ENCODE measurements around the gene ABCD4. TPM values are rescaled to one million over a fixed set of nuclear protein-coding genes. Genes with fewer than 3 reads are reported as not detected.

Gene ABCD4
- total RNA-seq, 1 experiment from 2014 or later, result 45.3 TPM

DNA sequence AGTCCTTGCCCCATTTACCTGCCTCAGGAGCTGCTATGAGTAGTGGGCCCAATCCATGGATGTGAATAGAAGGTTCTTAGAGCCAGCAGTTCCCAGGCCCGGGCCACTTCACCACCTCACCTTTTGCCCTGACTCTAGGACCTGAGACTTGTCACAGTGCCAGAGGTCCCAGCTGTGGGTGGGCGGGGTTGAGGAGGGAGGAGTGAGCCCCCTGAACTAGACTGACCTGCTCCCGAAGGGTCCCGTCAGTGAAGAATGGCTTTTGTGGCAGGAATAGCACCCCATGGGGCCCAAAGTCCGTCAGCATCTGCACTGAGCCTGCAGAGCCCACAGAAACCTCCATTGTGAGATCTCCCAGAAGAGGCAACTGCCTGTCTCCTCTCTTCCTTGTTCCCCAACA is 12.9 kb downstream of the ABCD4 start:
- ChIA-PET CTCF (no interaction called here), RAD21 (ENCODE audit: low non-redundant PET in 1 of 2, low total read pairs in 2 of 2, uncharacterized antibody in 2 of 2, unreplicated experiment in 2 of 2) (no interaction called here), POLR2A (no interaction called here)
- H3K79me2 ChIP-seq (ENCODE audit: insufficient read depth, low read length), result no peaks in the 10 kb centered on the region
- H2AFZ ChIP-seq (ENCODE audit: low read depth, low read length, poor library complexity, severe bottlenecking), result no peak overlapping the region
- H3K27ac ChIP-seq (ENCODE audit: low read depth, low read length), result no peak overlapping the region
- H3K36me3 ChIP-seq (ENCODE audit: control insufficient read depth in 1 of 2, insufficient read depth in 2 of 2, low read length in 2 of 2), result peaks cover 6 to 35% of the 10 kb centered on the region in 2 experiments; a peak in 3 of 4 replicates
- intact Hi-C loops (cut with micrococcal nuclease), result no loop called here
- H3K9me3 ChIP-seq (ENCODE audit: control insufficient read depth in 1 of 2, insufficient read depth in 1 of 2, low read depth in 1 of 2, low read length in 2 of 2), result no peaks in the 10 kb centered on the region
- H3K4me1 ChIP-seq (ENCODE audit: control insufficient read depth in 1 of 2, insufficient read depth in 2 of 2, low read length in 2 of 2), result peaks cover 0 to 17% of the 10 kb centered on the region in 2 experiments; a peak in 2 of 4 replicates
- no peaks in the 10 kb centered on the region for H4K20me1 ChIP-seq (ENCODE audit: insufficient read depth)
- H3K27me3 ChIP-seq (ENCODE audit: insufficient read depth, low read length), result no peaks in the 10 kb centered on the region
- no peak for ATAC-seq
- H3K9ac ChIP-seq (ENCODE audit: low read length), result no peak overlapping the region
- no peak for DNase-seq (ENCODE audit: low read depth, low spot score)
- BruUV-seq (replicated peaks), result no TSS peak
- H3K4me2 ChIP-seq (ENCODE audit: low read length), result no peak overlapping the region
- TF ChIP-seq, protein P1, sequence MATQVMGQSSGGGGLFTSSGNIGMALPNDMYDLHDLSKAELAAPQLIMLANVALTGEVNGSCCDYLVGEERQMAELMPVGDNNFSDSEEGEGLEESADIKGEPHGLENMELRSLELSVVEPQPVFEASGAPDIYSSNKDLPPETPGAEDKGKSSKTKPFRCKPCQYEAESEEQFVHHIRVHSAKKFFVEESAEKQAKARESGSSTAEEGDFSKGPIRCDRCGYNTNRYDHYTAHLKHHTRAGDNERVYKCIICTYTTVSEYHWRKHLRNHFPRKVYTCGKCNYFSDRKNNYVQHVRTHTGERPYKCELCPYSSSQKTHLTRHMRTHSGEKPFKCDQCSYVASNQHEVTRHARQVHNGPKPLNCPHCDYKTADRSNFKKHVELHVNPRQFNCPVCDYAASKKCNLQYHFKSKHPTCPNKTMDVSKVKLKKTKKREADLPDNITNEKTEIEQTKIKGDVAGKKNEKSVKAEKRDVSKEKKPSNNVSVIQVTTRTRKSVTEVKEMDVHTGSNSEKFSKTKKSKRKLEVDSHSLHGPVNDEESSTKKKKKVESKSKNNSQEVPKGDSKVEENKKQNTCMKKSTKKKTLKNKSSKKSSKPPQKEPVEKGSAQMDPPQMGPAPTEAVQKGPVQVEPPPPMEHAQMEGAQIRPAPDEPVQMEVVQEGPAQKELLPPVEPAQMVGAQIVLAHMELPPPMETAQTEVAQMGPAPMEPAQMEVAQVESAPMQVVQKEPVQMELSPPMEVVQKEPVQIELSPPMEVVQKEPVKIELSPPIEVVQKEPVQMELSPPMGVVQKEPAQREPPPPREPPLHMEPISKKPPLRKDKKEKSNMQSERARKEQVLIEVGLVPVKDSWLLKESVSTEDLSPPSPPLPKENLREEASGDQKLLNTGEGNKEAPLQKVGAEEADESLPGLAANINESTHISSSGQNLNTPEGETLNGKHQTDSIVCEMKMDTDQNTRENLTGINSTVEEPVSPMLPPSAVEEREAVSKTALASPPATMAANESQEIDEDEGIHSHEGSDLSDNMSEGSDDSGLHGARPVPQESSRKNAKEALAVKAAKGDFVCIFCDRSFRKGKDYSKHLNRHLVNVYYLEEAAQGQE (IDR thresholded peaks at IDR 0.05; ENCODE audit: low read depth), result no peak
- TF ChIP-seq SP1 (IDR thresholded peaks at IDR 0.05; ENCODE audit: low read depth) (no peak), FOSL1 (IDR thresholded peaks at IDR 0.05; ENCODE audit: low read depth) (no peak), SRF (IDR thresholded peaks at IDR 0.05; ENCODE audit: low read depth) (no peak), ZNF274 (IDR thresholded peaks at IDR 0.05; ENCODE audit: low read depth, low read length) (no peak), RAD21 (IDR thresholded peaks at IDR 0.05; ENCODE audit: low read depth) (no peak), TCF7L2 (IDR thresholded peaks at IDR 0.05; ENCODE audit: borderline replicate concordance, extremely low read depth, insufficient read depth, insufficient read length) (no peak), SIN3A (IDR thresholded peaks at IDR 0.05; ENCODE audit: low read depth) (no peak), EZH2 (IDR thresholded peaks at IDR 0.05) (no peak), POLR2AphosphoS5 (IDR thresholded peaks at IDR 0.05; ENCODE audit: low read depth, low read length) (no peak), EZH2phosphoT487 (IDR thresholded peaks at IDR 0.05; ENCODE audit: borderline replicate concordance) (no peak), ZFX (IDR thresholded peaks at IDR 0.05) (no peak), POLR2A (IDR thresholded peaks at IDR 0.05; ENCODE audit: borderline replicate concordance, extremely low read depth, insufficient read depth, insufficient read length) (no peak), ELF1 (IDR thresholded peaks at IDR 0.05; ENCODE audit: borderline replicate concordance, low read depth) (no peak)
- TF ChIP-seq, protein P2, sequence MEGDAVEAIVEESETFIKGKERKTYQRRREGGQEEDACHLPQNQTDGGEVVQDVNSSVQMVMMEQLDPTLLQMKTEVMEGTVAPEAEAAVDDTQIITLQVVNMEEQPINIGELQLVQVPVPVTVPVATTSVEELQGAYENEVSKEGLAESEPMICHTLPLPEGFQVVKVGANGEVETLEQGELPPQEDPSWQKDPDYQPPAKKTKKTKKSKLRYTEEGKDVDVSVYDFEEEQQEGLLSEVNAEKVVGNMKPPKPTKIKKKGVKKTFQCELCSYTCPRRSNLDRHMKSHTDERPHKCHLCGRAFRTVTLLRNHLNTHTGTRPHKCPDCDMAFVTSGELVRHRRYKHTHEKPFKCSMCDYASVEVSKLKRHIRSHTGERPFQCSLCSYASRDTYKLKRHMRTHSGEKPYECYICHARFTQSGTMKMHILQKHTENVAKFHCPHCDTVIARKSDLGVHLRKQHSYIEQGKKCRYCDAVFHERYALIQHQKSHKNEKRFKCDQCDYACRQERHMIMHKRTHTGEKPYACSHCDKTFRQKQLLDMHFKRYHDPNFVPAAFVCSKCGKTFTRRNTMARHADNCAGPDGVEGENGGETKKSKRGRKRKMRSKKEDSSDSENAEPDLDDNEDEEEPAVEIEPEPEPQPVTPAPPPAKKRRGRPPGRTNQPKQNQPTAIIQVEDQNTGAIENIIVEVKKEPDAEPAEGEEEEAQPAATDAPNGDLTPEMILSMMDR (IDR thresholded peaks at IDR 0.05 in 2 of 3, conservative IDR thresholded peaks at IDR 0.05 in 1 of 3; ENCODE audit: borderline replicate concordance in 1 of 3, insufficient read depth in 1 of 3, low read depth in 2 of 3, low read length in 2 of 3), result no peak
- TF ChIP-seq, protein P3, sequence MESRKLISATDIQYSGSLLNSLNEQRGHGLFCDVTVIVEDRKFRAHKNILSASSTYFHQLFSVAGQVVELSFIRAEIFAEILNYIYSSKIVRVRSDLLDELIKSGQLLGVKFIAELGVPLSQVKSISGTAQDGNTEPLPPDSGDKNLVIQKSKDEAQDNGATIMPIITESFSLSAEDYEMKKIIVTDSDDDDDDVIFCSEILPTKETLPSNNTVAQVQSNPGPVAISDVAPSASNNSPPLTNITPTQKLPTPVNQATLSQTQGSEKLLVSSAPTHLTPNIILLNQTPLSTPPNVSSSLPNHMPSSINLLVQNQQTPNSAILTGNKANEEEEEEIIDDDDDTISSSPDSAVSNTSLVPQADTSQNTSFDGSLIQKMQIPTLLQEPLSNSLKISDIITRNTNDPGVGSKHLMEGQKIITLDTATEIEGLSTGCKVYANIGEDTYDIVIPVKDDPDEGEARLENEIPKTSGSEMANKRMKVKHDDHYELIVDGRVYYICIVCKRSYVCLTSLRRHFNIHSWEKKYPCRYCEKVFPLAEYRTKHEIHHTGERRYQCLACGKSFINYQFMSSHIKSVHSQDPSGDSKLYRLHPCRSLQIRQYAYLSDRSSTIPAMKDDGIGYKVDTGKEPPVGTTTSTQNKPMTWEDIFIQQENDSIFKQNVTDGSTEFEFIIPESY (IDR thresholded peaks at IDR 0.05; ENCODE audit: extremely low read depth, insufficient replicate concordance, low read length), result no peak
- TF ChIP-seq, protein P4, sequence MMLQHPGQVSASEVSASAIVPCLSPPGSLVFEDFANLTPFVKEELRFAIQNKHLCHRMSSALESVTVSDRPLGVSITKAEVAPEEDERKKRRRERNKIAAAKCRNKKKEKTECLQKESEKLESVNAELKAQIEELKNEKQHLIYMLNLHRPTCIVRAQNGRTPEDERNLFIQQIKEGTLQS (IDR thresholded peaks at IDR 0.05), result no peak
- TF ChIP-seq, protein P5, sequence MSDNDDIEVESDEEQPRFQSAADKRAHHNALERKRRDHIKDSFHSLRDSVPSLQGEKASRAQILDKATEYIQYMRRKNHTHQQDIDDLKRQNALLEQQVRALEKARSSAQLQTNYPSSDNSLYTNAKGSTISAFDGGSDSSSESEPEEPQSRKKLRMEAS (IDR thresholded peaks at IDR 0.05), result no peak
- no peaks in the 10 kb centered on the region for H3K9me2 ChIP-seq (ENCODE audit: insufficient read depth)
- H3K4me3 ChIP-seq (replicated peaks in 1 of 2; ENCODE audit: low read depth in 1 of 2, low read length in 2 of 2), result no peak overlapping the region
